ENCODE results near the gene LAMB4. TPM values are rescaled to one million over a fixed set of nuclear protein-coding genes. Genes with fewer than 3 reads are reported as not detected.

Gene LAMB4
- total RNA-seq, 4 donors from 2014 or later, result 2.0 to 17.3 (median 4.3) TPM; not detected in 1

DNA sequence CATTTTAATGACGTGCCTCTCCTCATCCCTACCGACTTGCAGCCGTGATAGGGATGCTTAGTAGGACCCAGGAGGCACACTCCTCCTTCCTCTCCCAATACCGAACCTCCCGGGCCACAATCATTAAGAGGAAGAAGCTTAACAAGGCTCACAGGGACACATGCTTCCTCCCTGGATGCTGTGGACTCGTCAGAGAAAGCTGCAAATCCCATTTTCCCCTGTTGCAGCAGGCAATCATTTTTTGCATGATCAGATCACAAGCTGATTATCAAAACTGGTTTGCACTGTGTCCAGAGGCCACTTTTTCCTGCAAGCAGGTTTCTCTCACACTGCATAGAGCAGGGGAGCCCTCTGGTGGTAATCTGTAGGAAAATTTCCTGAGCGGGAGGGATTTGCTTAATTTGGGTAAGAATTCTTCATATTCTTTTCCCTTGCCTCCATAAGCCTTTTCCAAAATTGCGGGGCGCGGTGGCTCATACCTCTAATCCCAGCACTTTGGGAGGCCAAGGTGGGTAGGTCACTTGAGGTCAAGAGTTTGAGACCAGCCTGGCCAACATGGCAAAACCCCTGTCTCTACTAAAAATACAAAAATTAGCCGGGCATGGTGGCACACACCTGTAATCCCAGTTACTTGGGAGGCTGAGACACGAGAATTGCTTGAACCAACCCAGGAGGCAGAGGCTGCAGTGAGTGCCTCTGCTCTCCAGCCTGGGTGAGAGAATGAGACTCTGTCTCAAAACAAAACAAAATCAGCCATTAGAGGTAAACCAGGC is 16.1 kb upstream of the LAMB4 start:
- H3K9me3 ChIP-seq, result no peaks in the 10 kb centered on the region
- TF ChIP-seq, protein P1, sequence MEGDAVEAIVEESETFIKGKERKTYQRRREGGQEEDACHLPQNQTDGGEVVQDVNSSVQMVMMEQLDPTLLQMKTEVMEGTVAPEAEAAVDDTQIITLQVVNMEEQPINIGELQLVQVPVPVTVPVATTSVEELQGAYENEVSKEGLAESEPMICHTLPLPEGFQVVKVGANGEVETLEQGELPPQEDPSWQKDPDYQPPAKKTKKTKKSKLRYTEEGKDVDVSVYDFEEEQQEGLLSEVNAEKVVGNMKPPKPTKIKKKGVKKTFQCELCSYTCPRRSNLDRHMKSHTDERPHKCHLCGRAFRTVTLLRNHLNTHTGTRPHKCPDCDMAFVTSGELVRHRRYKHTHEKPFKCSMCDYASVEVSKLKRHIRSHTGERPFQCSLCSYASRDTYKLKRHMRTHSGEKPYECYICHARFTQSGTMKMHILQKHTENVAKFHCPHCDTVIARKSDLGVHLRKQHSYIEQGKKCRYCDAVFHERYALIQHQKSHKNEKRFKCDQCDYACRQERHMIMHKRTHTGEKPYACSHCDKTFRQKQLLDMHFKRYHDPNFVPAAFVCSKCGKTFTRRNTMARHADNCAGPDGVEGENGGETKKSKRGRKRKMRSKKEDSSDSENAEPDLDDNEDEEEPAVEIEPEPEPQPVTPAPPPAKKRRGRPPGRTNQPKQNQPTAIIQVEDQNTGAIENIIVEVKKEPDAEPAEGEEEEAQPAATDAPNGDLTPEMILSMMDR (IDR thresholded peaks at IDR 0.05), result peak; percentile 39 to 96 (median 92)
- TF ChIP-seq POLR2A (IDR thresholded peaks at IDR 0.05), result no peak
- no peaks in the 10 kb centered on the region for H3K36me3 ChIP-seq
- H3K27ac ChIP-seq, result no peak overlapping the region
- H3K4me1 ChIP-seq, result no peaks in the 10 kb centered on the region
- no peak overlapping the region for H3K4me3 ChIP-seq
- H3K27me3 ChIP-seq, result no peaks in the 10 kb centered on the region
- DNase-seq, result peak; percentile 45 to 83 (median 49)

DNA sequence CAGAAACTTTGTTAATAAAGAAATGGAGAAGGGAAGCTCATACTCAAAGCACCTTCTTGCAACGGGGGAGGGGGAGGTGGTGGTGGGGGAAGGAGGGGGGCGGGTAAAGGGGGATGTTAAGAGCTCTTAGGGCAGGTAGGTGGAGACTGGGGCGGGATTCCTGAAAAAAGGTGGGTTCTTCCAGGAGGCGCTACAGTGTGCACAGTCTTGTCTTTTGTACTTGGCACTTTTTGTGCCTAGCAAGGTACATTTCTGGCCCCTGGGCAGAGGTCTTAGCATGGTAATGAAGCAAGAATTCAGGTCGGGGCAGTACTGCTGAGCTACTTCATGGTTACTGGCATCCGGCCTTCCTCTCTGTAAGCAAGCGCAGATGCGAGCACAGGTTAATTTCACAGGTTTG is 15.2 kb upstream of the LAMB4 start:
- TF ChIP-seq POLR2A (IDR thresholded peaks at IDR 0.05), result no peak
- TF ChIP-seq, protein P1 (IDR thresholded peaks at IDR 0.05), result no peak

DNA sequence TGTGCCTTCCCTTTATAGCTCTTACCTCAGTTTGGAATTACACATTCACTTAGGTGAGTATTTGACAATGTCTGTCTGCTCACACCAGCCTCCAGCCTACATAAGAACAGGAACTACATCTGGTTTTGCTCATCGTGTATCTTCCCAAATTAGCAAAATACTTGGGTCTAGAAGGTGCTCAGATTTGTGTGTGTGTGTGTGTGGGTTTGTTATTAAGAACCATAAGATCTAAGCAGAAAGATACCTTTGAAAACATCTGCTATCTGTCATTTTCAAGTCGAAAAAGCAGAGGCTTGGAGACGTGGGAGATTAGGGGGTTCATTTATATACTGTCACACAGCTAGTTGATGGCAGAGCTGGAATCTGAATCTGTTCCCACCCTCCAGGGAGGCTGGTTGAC is 14.8 kb upstream of the LAMB4 start:
- Histone ChIP-seq H3K9me3 (no peaks in the 10 kb centered on the region), H3K36me3 (no peaks in the 10 kb centered on the region), H3K4me3 (no peak overlapping the region), H3K27ac (no peak overlapping the region), H3K4me1 (no peaks in the 10 kb centered on the region), H3K27me3 (no peaks in the 10 kb centered on the region)
- no peak for DNase-seq
- TF ChIP-seq, protein P1 (IDR thresholded peaks at IDR 0.05), result no peak
- no peak for TF ChIP-seq POLR2A (IDR thresholded peaks at IDR 0.05)

More for the DNA sequence above, 15.2 kb upstream of the LAMB4 start:
- Histone ChIP-seq H3K27ac (no peak overlapping the region), H3K27me3 (no peaks in the 10 kb centered on the region), H3K9me3 (no peaks in the 10 kb centered on the region), H3K4me3 (no peak overlapping the region), H3K36me3 (no peaks in the 10 kb centered on the region), H3K4me1 (no peaks in the 10 kb centered on the region)
- no peak for DNase-seq

DNA sequence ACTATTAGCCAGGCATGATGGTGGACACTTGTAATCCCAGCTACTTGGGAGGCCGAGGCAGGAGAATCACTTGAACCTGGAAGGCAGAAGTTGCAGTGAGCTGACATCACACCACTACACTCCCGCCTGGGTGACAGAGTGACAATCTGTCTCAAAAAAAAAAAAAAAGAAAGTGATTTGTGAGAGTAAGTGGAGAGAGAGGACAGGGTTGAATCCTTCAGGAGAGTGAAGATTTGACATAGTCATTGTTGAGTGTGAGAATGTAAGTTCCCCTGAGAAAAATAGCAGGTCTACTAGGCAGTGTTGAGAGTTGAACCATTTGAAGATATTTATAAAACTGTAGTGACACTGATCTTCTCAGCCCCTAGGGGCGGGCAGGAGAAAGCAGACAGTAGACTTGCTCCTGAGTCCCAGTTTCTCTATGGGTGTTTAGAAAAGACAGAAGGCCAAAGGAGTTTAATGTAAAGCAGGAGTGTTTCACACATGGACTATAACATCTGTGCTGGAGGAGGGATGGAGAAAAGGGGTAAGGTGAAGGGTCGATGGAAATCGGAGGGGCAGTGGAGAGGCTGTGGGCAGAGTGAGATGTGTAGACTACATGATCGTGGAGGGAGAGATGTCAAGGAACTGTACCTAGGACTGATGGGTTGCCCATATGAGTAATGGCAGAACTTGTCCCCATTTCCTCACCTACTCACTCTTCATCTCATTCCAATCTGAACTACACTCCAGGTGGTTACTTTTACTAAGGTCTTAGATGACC is 13.7 kb upstream of the LAMB4 start:
- no peak for DNase-seq
- H3K27ac ChIP-seq, result no peak overlapping the region
- H3K4me1 ChIP-seq, result no peaks in the 10 kb centered on the region
- H3K9me3 ChIP-seq, result no peaks in the 10 kb centered on the region
- no peak overlapping the region for H3K4me3 ChIP-seq
- TF ChIP-seq, protein P1 (IDR thresholded peaks at IDR 0.05), result no peak
- TF ChIP-seq POLR2A (IDR thresholded peaks at IDR 0.05), result no peak
- H3K27me3 ChIP-seq, result no peaks in the 10 kb centered on the region
- no peaks in the 10 kb centered on the region for H3K36me3 ChIP-seq

DNA sequence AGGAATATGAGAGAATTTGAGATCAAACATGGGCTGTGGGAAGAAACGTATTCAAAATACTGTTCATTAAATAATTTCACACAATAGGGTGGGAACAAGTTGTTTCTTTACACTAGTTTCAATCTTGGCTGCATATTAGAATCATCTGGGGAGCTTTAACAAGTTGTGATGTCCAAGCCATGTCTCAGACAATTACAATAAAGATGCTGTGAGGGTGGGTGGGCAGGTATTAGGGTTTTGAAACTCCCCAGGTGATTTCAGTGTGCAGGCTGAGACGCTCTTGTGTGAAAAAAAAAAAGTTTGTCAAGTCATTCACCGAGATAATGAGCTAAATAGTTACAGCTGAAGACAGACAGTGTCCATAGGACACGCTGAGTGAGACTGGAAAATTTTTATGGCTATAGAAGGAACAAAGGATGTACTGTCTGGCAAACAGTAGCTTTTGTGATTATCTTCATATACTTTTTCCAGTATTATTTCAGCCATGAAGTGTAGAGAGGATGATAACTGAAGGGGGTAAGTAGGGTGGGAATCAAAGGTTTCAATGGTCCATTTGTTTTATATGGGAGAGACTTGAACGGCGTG is 12.6 kb upstream of the LAMB4 start:
- DNase-seq, result no peak
- H3K36me3 ChIP-seq, result no peaks in the 10 kb centered on the region
- H3K27me3 ChIP-seq, result no peaks in the 10 kb centered on the region
- no peaks in the 10 kb centered on the region for H3K4me1 ChIP-seq
- H3K27ac ChIP-seq, result no peak overlapping the region
- no peak overlapping the region for H3K4me3 ChIP-seq
- H3K9me3 ChIP-seq, result no peaks in the 10 kb centered on the region
- TF ChIP-seq, protein P1 (IDR thresholded peaks at IDR 0.05), result no peak
- TF ChIP-seq POLR2A (IDR thresholded peaks at IDR 0.05), result no peak

Measured in Peyer's patch (tissue), 4 donors.